Measurements from ENCODE around the gene RXRB.

The RXRB gene

GRCh38 chr6:33169291-33170175 lies 30.9 kb downstream of the RXRB start:
- no peaks in the 10 kb centered on the region for H3K36me3 Mint-ChIP-seq (ENCODE audit: low read depth)
- no peak overlapping the region for H3K4me3 Mint-ChIP-seq
- H3K27me3 Mint-ChIP-seq (ENCODE audit: low read depth), result peaks cover 11% of the 10 kb centered on the region
- H3K27ac Mint-ChIP-seq, result no peak overlapping the region
- no peaks in the 10 kb centered on the region for H3K9me3 Mint-ChIP-seq
- H3K4me1 Mint-ChIP-seq, result no peaks in the 10 kb centered on the region
- no peak for TF ChIP-seq CTCF (IDR thresholded peaks at IDR 0.05; ENCODE audit: unreplicated experiment in 3 of 3)

- peaks cover 17% of the 10 kb centered on the region for H3K27me3 Mint-ChIP-seq (ENCODE audit: low read depth)
- no peak overlapping the region for H3K27ac Mint-ChIP-seq
- no peak for TF ChIP-seq CTCF (IDR thresholded peaks at IDR 0.05; ENCODE audit: unreplicated experiment in 3 of 3)
- no peak overlapping the region for H3K4me3 Mint-ChIP-seq
- no peaks in the 10 kb centered on the region for H3K4me1 Mint-ChIP-seq
- no peaks in the 10 kb centered on the region for H3K36me3 Mint-ChIP-seq (ENCODE audit: low read depth)
- H3K9me3 Mint-ChIP-seq, result no peaks in the 10 kb centered on the region
These were observed 31.8 kb downstream of the RXRB start for GRCh38 chr6:33168639-33169038.

GRCh38 chr6:33168284-33168601 lies 32.2 kb downstream of the RXRB start:
- Mint-ChIP-seq H3K36me3 (ENCODE audit: low read depth) (no peaks in the 10 kb centered on the region), H3K4me1 (no peaks in the 10 kb centered on the region), H3K4me3 (no peak overlapping the region), H3K27ac (no peak overlapping the region), H3K9me3 (no peaks in the 10 kb centered on the region), H3K27me3 (ENCODE audit: low read depth) (peaks cover 17% of the 10 kb centered on the region)
- TF ChIP-seq CTCF (IDR thresholded peaks at IDR 0.05; ENCODE audit: unreplicated experiment in 3 of 3), result no peak

- H3K4me3 Mint-ChIP-seq, result no peak overlapping the region
- H3K4me1 Mint-ChIP-seq, result no peaks in the 10 kb centered on the region
- no peak for TF ChIP-seq CTCF (IDR thresholded peaks at IDR 0.05; ENCODE audit: unreplicated experiment in 3 of 3)
- H3K27ac Mint-ChIP-seq, result no peak overlapping the region
- H3K9me3 Mint-ChIP-seq, result no peaks in the 10 kb centered on the region
- peaks cover 15% of the 10 kb centered on the region for H3K27me3 Mint-ChIP-seq (ENCODE audit: low read depth)
- H3K36me3 Mint-ChIP-seq (ENCODE audit: low read depth), result no peaks in the 10 kb centered on the region
These were observed 32.8 kb downstream of the RXRB start for GRCh38 chr6:33167374-33168283.

- peaks cover 16% of the 10 kb centered on the region for H3K27me3 Mint-ChIP-seq (ENCODE audit: low read depth)
- H3K36me3 Mint-ChIP-seq (ENCODE audit: low read depth), result no peaks in the 10 kb centered on the region
- H3K4me3 Mint-ChIP-seq, result no peak overlapping the region
- no peaks in the 10 kb centered on the region for H3K4me1 Mint-ChIP-seq
- TF ChIP-seq CTCF (IDR thresholded peaks at IDR 0.05; ENCODE audit: unreplicated experiment in 3 of 3), result no peak
- no peak overlapping the region for H3K27ac Mint-ChIP-seq
- no peaks in the 10 kb centered on the region for H3K9me3 Mint-ChIP-seq
These were observed 33.7 kb downstream of the RXRB start for GRCh38 chr6:33166811-33167210.

Measured in nephron (organoid).